Activated T-cell treated with anti-CD3 and anti-CD28 coated beads for 24 hours (primary cell): ENCODE results near the gene MARCHF3.
"Not testable (repeated sequence)": the region's sequence is repeated elsewhere in the genome, so short reads cannot be mapped to it uniquely, and the experiment has no call there.

Source experiments
- DNase-seq: peaks from one replicate; pipeline ENCODE4 v3.0.0-alpha.2; 2020; ENCODE audit warnings: low read depth

Gene MARCHF3

DNA sequence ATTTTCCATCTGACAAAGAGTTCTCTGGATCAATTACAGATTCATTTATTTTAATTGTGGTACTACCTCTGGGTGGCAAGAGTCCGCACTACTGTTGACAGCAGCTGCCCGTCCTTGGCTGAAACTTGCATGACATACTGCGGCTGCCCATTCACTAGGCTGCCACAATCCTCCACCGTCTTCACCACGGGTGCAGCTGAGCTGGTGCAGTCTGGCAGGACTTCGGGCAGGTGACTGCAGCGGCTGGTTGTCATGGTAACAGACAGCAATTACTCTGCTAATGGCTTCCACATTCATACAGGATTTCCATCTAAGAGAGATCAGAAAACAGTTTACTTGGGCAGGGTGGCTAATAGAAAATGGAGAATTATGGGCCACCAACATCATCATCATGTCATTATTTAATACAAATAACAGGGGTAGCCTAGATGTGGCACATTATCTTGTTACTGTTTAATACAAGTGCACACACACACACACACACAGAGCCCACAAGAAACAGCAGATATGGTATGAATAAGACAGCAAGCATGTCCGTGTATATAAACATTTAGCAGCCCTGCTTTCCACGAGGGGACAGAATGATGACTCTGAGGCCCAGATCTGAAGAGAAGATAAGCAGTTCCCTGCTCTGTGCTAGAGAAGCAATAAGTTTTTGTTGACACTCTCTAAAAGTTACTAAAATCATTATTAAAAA lies 112.3 kb downstream of the MARCHF3 start:
- no peak for DNase-seq

DNA sequence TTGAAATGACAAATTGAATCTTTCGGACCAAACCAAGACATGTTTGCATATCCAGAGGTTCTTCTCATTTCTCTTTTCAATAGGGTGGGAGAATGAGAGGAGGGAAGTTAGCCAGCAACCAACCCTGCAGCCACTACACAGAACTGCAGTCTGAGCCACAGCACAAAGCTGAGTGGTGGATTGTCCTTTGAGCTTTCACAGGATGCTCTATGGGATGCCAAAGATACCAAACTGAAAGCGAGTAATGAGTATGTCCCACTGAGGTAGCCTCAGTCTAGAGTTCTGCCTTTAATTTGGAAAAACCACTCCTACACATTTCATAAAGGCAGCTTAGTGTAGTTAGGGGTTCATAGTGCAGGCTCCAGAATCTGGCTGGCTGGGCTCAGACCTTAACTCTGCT lies 114.9 kb downstream of the MARCHF3 start:
- DNase-seq: no peak

GRCh38 chr5:126914801-126915436 lies 115.4 kb downstream of the MARCHF3 start:
- DNase-seq: no peak

DNA sequence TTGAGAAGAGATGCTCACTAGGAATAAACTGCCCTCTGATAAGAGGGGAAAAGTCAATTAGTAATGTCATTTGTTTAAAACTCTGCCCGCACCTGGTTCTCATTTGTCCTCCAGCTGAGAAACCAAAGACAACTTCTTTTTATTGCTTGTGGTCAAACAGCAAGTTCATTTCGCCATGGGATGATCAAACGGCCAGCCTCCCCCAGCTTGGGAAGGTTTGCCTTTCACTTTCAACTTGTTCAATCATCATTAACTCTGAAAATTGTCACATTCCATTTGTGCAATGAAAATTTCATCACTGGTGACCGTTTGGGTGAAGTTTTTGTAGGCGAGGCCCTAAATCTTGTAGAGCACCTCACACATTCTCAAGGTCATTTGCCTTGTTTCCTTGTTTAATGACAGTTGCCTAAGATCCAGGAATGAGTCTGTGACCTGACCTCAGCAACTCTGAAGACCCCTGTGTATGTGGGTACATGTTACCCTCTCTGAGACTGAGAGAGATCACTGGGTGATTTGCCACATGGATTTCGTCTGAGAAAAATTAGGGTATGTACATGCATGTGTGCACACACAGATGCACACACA lies 117.7 kb downstream of the MARCHF3 start:
- no peak for DNase-seq

DNA sequence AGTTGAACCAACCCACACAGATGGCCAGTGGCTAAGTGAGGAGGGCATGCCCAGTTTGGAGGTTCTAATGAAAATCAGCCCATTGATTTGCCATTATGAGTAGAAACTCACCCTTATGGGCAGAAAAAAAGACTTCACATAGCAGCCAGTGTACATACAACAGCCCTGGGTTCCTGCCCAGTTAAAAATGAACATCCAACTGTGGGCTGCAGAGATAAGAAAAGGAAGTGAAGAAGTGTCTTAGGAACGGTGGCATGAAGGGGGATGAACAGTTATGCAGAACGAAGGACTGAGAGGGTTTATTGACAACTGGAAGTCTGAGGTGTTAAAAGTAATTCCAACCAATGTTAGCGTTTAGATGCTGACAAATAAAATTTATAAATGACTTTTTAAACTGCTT lies 118.4 kb downstream of the MARCHF3 start:
- no peak for DNase-seq

DNA sequence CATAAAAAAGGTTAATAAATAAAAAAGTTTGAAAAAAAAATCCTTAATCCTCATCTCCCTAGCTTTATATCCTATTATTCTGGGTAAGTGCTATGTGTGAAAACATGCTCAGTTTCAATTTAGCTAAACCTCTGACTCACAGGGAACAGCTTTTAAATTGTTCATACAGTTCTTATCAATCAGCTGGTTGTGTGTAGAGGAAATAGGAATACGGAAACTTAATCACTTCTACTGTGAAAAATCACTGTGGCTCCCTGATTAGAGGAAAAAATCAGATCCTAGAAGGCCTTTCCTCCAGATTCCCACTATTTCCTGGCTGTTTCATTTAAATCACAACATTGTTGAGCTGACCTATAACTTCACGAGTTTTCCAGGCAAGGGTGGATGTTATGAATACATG lies 120.5 kb downstream of the MARCHF3 start:
- no peak for DNase-seq

- not testable (repeated sequence) for DNase-seq
These were observed 126.0 kb downstream of the MARCHF3 start for GRCh38 chr5:126904407-126904806.

DNA sequence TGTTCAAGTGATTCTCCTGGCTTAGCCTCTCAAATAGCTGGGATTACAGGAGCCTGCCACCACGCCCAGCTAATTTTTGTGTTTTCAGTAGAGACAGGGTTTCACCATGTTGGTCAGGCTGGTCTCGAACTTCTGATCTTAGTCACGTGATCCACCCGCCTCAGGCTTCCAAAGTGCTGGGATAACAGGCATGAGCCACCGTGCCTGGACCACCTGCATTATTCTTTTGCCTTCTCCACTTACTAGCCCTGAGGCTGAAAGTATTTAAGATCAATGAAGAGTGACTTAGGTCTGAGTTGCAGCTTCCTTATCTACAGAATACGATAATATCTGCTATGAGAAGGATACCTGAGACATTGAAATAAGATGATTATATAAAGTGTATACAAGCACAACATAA lies 129.6 kb downstream of the MARCHF3 start:
- no peak for DNase-seq

DNA sequence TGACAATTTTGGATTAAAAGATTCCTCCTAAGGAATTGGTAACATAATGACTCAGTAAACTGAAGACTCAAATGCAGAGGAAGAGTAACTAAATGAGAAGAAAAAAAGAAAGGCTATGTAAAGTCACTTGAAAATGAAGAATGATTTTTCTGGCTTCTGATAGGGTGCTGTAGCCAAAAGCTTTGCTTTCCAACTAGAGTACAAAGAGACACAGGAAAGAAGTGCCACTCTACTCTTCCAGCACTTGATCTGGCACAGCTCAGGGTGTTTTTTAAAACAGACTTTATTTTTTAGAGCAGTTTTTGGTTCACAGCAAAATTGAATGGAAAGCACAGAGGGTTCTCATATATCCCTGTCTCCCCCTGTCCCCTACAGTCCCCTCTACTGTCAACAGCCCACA lies 130.9 kb downstream of the MARCHF3 start:
- no peak for DNase-seq

- DNase-seq: no peak
These were observed 132.3 kb downstream of the MARCHF3 start for GRCh38 chr5:126897851-126898630.

DNA sequence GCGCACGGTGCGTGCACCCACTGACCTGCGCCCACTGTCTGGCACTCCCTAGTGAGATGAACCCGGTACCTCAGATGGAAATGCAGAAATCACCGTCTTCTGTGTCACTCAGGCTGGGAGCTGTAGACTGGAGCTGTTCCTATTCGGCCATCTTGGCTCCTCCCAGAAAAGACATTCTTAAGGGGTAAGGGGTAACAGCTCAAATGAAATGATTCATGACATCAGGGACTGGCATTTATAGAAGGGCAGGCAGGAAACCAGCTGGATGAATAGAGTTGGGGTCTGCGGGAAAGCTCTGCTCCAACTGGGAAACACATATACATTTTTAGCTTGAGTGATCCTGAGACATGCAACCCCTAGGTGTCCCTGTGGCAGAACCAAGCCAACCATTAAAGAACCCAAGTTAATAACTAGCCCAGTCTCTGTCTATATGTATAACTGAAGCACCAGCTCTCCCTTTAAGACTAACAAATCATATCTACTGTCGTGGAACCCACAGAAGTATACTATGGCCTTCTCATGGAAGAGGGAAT lies 134.1 kb downstream of the MARCHF3 start:
- DNase-seq: no peak

DNA sequence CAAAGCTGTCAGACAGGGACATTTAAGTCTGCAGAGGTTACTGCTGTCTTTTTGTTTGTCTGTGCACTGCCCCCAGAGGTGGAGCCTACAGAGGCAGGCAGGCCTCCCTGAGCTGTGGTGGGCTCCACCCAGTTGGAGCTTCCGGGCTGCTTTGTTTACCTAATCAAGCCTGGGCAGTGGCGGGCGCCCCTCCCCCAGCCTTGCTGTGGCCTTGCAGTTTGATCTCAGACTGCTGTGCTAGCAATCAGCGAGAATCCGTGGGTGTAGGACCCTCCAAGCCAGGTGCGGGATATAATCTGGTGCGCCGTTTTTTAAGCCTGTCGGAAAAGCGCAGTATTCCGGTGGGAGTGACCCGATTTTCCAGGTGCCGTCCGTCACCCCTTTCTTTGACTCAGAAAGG lies 134.6 kb downstream of the MARCHF3 start:
- DNase-seq: not testable (repeated sequence)

DNA sequence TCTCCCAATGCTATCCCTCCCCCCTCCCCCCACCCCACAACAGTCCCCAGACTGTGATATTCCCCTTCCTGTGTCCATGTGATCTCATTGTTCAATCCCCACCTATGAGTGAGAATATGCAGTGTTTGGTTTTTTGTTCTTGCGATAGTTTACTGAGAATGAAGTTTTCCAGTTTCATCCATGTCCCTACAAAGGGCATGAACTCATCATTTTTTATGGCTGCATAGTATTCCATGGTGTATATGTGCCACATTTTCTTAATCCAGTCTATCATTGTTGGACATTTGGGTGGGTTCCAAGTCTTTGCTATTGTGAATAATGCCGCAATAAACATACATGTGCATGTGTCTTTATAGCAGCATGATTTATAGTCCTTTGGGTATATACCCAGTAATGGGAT lies 139.9 kb downstream of the MARCHF3 start:
- DNase-seq: not testable (repeated sequence)

DNA sequence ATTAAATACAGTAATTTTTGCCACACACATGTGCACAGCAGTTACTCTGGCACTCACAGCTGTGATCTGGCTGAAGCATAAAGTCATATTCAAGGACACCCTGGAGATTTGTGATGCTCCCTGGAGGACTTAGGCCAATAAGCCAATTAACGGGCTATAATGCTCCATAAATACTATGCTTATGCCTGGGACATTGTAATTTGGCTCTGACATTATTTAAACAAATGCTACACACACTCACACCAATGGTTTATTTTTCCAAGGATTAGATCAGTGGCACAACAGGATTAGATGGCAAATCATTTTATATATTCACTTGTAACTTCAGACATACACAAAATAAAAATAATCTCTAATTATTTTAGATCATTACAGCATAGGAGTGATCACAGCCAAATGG lies 142.2 kb downstream of the MARCHF3 start:
- DNase-seq: no peak

GRCh38 chr5:126884269-126884819 lies 146.0 kb downstream of the MARCHF3 start:
- no peak for DNase-seq

DNA sequence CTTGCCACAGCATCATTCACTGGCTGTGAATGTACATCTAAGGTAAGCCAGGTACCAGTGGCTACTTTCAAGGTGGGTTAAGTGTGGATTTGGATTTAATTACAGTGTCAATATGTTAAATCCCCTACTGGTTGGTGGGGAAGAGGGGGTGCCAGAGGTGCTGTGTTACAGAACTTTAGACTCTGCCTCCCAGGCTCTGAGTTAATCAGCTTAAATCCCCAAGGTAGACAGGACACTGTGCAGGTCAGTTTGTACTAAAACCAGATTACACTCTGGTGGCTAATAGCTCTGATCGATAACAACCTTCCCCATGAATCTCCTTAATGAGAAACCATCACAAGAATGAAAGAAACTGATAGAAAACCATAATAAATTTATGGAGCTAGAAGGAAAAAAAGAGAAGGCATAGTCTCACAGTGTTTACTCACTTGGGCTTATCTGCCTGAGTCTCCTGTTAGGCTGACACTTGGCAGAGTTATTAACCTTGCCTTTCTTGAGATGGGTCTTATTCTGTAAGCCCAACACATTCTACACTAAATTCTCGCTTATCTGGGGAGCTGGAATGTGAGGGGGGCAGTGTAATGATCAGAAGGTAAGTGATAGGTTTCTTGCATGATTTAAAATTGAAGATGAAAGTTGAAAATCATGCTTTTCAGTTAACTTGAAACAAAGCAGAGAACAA lies 146.7 kb downstream of the MARCHF3 start:
- no peak for DNase-seq

GRCh38 chr5:126881821-126882600 lies 148.3 kb downstream of the MARCHF3 start:
- no peak for DNase-seq

- no peak for DNase-seq
These were observed 151.7 kb downstream of the MARCHF3 start for GRCh38 chr5:126878634-126879033.

DNA sequence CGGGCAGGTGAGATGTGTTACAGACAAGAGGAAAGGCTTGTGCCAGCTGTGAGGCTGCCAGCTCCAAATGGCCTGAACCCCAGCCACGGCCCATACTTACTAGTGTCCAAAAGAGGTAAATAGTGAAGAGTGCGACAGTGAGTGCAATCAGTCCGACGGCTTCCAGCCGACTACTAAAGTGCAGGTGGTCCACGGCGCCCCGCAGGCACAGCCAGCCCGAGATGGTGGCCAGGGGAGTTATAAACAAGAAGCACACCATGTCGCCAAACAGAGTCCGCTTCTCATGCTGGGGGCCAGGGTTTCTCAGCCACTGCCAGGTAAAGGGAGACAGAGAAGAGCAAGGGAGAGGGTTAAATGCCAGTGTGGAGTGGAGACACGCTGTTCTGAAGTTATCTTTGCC lies 152.3 kb downstream of the MARCHF3 start:
- no peak for DNase-seq

- DNase-seq: no peak
These were observed 152.8 kb downstream of the MARCHF3 start for GRCh38 chr5:126877602-126878001.

DNA sequence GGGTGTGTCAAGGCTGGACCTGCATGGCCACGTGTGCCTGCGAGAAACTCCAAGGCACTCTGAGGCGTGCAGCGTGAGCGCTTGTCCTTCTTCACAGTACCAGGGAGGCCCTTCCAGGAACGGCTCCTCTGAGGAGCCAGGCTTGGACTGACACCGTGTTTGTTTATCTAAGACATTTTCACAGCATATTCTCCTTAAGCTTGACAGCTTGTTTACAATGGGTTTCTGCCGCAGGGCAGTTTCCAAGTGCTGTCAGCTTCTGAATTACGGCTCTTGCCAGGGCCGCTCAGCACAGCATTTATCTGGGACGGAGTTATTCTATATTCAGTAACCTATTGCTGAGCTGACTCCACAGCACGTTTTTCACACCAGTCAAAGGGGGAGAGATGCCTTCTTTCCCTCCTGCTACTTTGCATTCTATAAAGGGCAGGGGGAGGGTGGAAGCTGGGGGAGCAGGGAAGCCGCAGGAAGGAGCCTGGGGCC lies 155.0 kb downstream of the MARCHF3 start:
- DNase-seq: no peak
